ENCODE measurements around the gene TBC1D14. TPM values are rescaled to one million over a fixed set of nuclear protein-coding genes. Genes with fewer than 3 reads are reported as not detected.

TBC1D14 gene
- total RNA-seq, 1 donor from 2014 or later, result 43.3 TPM

DNA sequence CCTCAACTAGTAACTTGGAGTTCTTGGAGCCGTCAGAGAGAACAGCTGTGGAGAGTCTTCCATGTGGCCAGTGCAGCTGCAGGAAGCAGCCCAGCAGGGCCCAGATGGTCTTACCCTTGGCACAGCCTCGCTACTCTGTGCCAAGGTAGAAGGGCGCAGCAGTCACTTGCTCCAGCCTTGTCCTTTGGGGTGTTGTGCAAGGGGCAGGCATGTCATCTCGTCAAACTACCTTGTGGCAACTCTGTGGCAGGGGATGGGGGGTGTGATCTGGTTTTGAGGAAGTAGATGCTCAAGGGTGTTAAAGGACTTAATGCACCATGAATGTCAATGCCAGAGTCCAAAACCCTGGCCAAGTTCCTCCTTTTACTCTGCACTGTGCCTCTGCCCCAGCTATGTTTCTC is 34.2 kb upstream of the TBC1D14 start:
- H3K4me3 ChIP-seq (ENCODE audit: low read depth, low read length), result no peak overlapping the region
- TF ChIP-seq, protein P1, sequence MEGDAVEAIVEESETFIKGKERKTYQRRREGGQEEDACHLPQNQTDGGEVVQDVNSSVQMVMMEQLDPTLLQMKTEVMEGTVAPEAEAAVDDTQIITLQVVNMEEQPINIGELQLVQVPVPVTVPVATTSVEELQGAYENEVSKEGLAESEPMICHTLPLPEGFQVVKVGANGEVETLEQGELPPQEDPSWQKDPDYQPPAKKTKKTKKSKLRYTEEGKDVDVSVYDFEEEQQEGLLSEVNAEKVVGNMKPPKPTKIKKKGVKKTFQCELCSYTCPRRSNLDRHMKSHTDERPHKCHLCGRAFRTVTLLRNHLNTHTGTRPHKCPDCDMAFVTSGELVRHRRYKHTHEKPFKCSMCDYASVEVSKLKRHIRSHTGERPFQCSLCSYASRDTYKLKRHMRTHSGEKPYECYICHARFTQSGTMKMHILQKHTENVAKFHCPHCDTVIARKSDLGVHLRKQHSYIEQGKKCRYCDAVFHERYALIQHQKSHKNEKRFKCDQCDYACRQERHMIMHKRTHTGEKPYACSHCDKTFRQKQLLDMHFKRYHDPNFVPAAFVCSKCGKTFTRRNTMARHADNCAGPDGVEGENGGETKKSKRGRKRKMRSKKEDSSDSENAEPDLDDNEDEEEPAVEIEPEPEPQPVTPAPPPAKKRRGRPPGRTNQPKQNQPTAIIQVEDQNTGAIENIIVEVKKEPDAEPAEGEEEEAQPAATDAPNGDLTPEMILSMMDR (conservative IDR thresholded peaks at IDR 0.05; ENCODE audit: low read depth, low read length), result no peak
- DNase-seq (ENCODE audit: low read depth), result no peak

DNA sequence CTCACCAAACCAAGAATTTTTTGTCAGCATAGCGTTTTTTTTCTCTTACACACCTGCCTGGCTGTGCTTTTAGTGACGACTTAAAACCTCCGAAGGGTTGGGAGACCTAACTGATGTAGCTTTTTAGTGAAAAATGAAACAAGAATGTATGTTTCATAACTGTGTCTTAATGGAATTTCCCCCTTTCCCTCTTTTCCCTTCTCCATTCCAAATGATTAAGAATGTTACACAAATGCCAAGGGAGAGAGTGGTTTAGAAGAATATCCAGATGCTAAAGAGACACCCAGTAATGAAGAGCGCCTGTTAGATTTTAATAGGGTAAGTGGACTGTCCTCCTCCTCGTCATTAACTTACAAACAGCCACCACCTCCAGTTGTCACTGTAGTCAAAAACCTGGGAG is 33.2 kb upstream of the TBC1D14 start:
- TF ChIP-seq, protein P1 (conservative IDR thresholded peaks at IDR 0.05; ENCODE audit: low read depth, low read length), result no peak
- no peak overlapping the region for H3K4me3 ChIP-seq (ENCODE audit: low read depth, low read length)
- DNase-seq (ENCODE audit: low read depth), result no peak

DNA sequence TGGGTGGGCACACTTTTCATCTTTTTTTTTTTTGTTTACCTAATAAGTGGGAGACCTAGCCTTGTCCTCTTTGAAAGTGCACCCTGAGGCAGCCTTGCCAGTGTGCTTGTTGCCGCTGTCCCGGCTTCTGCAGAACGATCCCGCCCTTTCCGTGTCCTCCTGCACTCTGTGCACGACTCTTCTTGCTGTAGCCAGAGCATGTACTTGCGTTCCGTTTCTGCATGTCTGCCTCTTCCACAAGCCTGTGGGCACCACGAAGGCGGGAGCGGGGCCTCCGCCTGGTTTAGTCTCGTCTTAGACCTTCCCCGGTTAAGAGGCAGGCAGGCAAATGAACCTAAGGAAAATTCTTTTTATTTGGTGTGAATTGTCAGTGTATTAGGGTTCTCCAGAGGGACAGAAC is 32.6 kb upstream of the TBC1D14 start:
- TF ChIP-seq, protein P1 (conservative IDR thresholded peaks at IDR 0.05; ENCODE audit: low read depth, low read length), result no peak
- no peak for DNase-seq (ENCODE audit: low read depth)
- no peak overlapping the region for H3K4me3 ChIP-seq (ENCODE audit: low read depth, low read length)

DNA sequence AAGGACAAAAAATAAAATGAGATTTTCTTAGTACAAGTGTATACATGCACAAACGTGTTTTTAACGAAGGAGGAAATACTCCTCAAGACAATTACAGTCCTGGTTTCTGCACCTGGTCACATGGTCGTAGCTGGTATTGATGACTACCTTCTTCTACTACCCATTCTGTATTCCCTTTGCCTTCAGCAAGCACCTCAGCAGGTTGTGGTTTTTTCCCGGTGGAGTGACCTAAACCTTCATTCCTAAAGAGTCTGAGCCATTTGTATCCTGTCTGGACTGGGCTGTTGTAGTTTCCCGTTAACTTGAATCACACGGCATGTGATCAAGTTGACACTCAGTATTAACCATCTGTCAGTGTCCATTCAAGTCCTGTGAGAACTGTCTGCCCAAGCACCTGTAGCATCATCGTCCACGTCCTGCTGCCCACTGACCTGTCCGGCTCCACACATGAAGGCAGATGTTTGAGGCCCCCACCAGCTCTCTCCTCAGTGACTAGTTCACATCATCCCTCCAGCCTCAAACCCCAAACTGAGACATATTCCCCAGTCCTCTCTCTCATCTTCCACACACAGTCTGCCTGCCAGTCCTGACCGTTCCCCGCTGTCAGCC is 31.1 kb upstream of the TBC1D14 start:
- DNase-seq (ENCODE audit: low read depth), result no peak
- H3K4me3 ChIP-seq (ENCODE audit: low read depth, low read length), result no peak overlapping the region
- TF ChIP-seq, protein P1 (conservative IDR thresholded peaks at IDR 0.05; ENCODE audit: low read depth, low read length), result no peak

DNA sequence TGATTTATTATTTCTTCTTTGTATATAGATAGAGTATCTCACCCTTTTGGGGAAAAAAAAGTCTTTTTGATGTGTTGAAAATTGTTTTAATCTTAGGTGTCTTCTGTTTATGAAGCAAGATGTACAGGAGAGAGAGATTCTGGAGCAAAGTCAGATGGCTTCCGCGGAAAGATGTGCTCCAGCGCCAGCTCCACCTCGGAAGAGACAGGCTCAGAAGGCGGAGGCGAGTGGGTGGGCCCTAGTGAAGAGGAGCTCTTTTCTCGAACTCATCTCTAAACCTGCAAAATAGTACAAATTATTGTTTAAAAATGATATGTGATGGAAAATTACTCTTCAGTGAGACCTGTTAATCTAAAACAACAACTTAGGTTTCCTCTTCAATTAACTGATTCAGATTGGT is 28.9 kb upstream of the TBC1D14 start:
- H3K4me3 ChIP-seq (ENCODE audit: low read depth, low read length), result no peak overlapping the region
- TF ChIP-seq, protein P1 (conservative IDR thresholded peaks at IDR 0.05; ENCODE audit: low read depth, low read length), result no peak
- DNase-seq (ENCODE audit: low read depth), result no peak

DNA sequence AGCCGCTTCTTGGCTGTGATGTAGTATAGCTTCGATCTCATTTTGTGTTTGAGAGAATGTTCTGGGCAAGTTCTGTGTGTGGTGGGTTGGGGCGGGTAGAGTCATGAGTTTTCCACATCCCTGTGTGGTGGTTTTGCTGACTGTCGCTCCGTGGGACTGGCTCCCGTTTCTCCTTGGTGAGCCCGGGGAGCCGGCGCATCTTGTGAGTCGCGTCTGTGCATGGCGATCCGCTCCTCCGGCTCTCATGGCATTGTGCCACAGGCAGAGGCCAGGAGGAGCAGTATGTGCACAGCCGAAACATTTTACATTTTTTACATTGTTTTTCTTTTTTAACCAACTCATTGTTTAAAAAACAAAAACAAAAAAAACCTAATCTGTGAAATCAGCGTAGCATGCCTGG is 27.7 kb upstream of the TBC1D14 start:
- no peak for DNase-seq (ENCODE audit: low read depth)
- no peak overlapping the region for H3K4me3 ChIP-seq (ENCODE audit: low read depth, low read length)
- TF ChIP-seq, protein P1 (conservative IDR thresholded peaks at IDR 0.05; ENCODE audit: low read depth, low read length), result no peak

DNA sequence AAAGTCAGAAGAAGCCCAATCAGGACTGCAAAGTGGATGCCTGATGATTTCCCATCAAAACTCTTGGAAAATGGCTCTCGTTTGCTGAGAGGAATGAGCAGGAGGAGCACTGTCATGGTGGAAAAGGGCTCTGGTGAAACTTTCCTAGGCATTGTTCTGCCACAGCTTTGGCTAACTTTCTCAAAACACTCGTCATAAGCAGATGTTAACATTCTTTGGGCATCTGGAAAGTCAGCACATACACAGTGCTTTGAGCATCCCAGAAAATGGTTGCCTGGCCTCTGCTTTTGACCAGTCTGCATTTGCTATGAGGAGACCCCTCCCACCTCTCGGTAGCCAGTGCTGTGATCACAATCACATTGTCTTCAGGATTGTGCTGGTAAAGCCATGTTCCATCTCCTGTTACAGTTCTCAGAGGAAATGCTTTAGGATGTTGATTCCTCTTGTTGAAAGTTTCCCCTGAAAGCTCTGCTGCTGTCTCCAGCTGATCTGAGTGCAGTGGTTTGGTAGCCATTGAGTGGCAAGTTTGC is 25.2 kb upstream of the TBC1D14 start:
- no peak overlapping the region for H3K4me3 ChIP-seq (ENCODE audit: low read depth, low read length)
- no peak for DNase-seq (ENCODE audit: low read depth)
- TF ChIP-seq, protein P1 (conservative IDR thresholded peaks at IDR 0.05; ENCODE audit: low read depth, low read length), result no peak

All from epithelial cell of proximal tubule (primary cell).